H1 (cell line): ENCODE measurements around the gene SMIM24. TPM values are rescaled to one million over a fixed set of nuclear protein-coding genes. Genes with fewer than 3 reads are reported as not detected.

Experiments
- BCL11A ChIP-seq, 2 experiments: IDR thresholded peaks; one replicate each; pipeline ENCODE4 v1.6.1; 2011; ENCODE audit warnings: low read depth in 2 of 2, low read length in 2 of 2, mild to moderate bottlenecking in 2 of 2
- CBX5 ChIP-seq: fragments of 300-800, 300-1000 bp; sonication (generic); IDR thresholded peaks from 2 replicates; pipeline ENCODE4 v1.7.1; 2016; ENCODE audit warnings: antibody characterized with exemption, low read length, low read depth
- CEBPB ChIP-seq: IDR thresholded peaks from 2 replicates; pipeline ENCODE4 v1.6.1; 2012; ENCODE audit warnings: low read depth, low read length
- EP300 ChIP-seq, 2 experiments: IDR thresholded peaks; 1 replicate in 1 of 2; 2 replicates in 1 of 2; pipeline ENCODE4 v1.6.1; 2011 to 2012; ENCODE audit warnings: low read depth in 2 of 2, low read length in 2 of 2, mild to moderate bottlenecking in 2 of 2, borderline replicate concordance in 1 of 2, inconsistent platforms in 1 of 2, moderate library complexity in 1 of 2
- EZH2 ChIP-seq: fragments of 200-600 bp; sonication (generic); IDR thresholded peaks from 2 replicates; pipeline ENCODE4 v1.7.1; 2012; ENCODE audit warnings: low read depth, mild to moderate bottlenecking, moderate library complexity, low read length, inconsistent platforms; ENCODE audit not compliant: severe bottlenecking
- FOSL1 ChIP-seq: IDR thresholded peaks from 2 replicates; pipeline ENCODE4 v1.6.1; 2011; ENCODE audit warnings: mild to moderate bottlenecking, low read depth, low read length, moderate library complexity; ENCODE audit not compliant: insufficient read depth
- GTF2F1 ChIP-seq: IDR thresholded peaks from 2 replicates; pipeline ENCODE4 v1.6.1; 2012; ENCODE audit warnings: low read depth, low read length, improper control_type of control experiment, borderline replicate concordance
- NANOG ChIP-seq: IDR thresholded peaks from 2 replicates; pipeline ENCODE4 v1.6.1; 2011; ENCODE audit warnings: low read length, low read depth, mild to moderate bottlenecking, inconsistent platforms; ENCODE audit not compliant: insufficient read depth, poor library complexity, severe bottlenecking
- NRF1 ChIP-seq: IDR thresholded peaks from 2 replicates; pipeline ENCODE4 v1.6.1; 2011; ENCODE audit warnings: mild to moderate bottlenecking, low read depth, low read length, improper control_type of control experiment
- RAD21 ChIP-seq, 2 experiments: IDR thresholded peaks in 1 of 2; conservative IDR thresholded peaks in 1 of 2; 2 replicates each; pipeline ENCODE4 v1.6.1; 2011; ENCODE audit warnings: low read depth in 2 of 2, low read length in 2 of 2, improper control_type of control experiment in 1 of 2, inconsistent platforms in 1 of 2, mild to moderate bottlenecking in 1 of 2, moderate library complexity in 1 of 2
- SIN3A ChIP-seq, 2 experiments: IDR thresholded peaks in 1 of 2; conservative IDR thresholded peaks in 1 of 2; 2 replicates each; pipeline ENCODE4 v1.6.1; 2011 to 2012; ENCODE audit warnings: low read length in 2 of 2, improper control_type of control experiment in 1 of 2, low read depth in 1 of 2, mild to moderate bottlenecking in 1 of 2
- SP1 ChIP-seq: IDR thresholded peaks from 2 replicates; pipeline ENCODE4 v1.6.1; 2011; ENCODE audit warnings: low read depth, low read length
- SP4 ChIP-seq: IDR thresholded peaks from 2 replicates; pipeline ENCODE4 v1.6.1; 2012; ENCODE audit warnings: low read length, inconsistent platforms
- SUZ12 ChIP-seq: fragments of 200-600 bp; sonication (generic); IDR thresholded peaks from 2 replicates; pipeline ENCODE4 v1.6.1; 2012; ENCODE audit warnings: mild to moderate bottlenecking, inconsistent platforms, low read length, moderate library complexity, mixed read lengths
- TBP ChIP-seq: IDR thresholded peaks from 2 replicates; pipeline ENCODE4 v1.6.1; 2011; ENCODE audit warnings: low read depth, low read length, improper control_type of control experiment
- YY1 ChIP-seq: IDR thresholded peaks from 2 replicates; pipeline ENCODE4 v1.6.1; 2011; ENCODE audit warnings: low read depth, mild to moderate bottlenecking, low read length
- ZNF274 ChIP-seq: IDR thresholded peaks from 2 replicates; pipeline ENCODE4 v1.7.0; 2012; ENCODE audit warnings: low read length, borderline replicate concordance; ENCODE audit errors: extremely low read depth
- polyA plus RNA-seq, 7 experiments: library from polyadenylated mRNA; depleted of rRNA in 3 of 7; stranded (reverse) in 5 of 7; unstranded in 2 of 7; fragments of >200 nt in 5 of 7; fragments of 200-250 nt in 2 of 7; gene quantifications; 1 replicate in 5 of 7; 2 replicates in 1 of 7; 4 replicates in 1 of 7; pipeline versions ENCODE4 v1.2.1 to v1.2.3, GENCODE V29; 2011 to 2013; ENCODE audit warnings: missing spikeins in 2 of 7, mixed read lengths in 2 of 7
- total RNA-seq: library from RNA; stranded (reverse); fragmentation: NEBNext Ultra II Directional; extraction: Animal tissue kit (Norgen Biotek cat#: 25700); gene quantifications from 2 replicates; pipeline ENCODE4 v1.2.1, GENCODE V29; 2021
- TF ChIP-seq, protein P1 (sequence below): IDR thresholded peaks from 2 replicates; pipeline ENCODE4 v1.6.1; 2012; ENCODE audit warnings: inconsistent platforms

SMIM24 gene
- total and polyA plus RNA-seq, 2 of the 8 experiments (the other 6 are each of a cell fraction or from before 2014, with no cell fraction given), result 3.8 to 4.5 TPM

DNA sequence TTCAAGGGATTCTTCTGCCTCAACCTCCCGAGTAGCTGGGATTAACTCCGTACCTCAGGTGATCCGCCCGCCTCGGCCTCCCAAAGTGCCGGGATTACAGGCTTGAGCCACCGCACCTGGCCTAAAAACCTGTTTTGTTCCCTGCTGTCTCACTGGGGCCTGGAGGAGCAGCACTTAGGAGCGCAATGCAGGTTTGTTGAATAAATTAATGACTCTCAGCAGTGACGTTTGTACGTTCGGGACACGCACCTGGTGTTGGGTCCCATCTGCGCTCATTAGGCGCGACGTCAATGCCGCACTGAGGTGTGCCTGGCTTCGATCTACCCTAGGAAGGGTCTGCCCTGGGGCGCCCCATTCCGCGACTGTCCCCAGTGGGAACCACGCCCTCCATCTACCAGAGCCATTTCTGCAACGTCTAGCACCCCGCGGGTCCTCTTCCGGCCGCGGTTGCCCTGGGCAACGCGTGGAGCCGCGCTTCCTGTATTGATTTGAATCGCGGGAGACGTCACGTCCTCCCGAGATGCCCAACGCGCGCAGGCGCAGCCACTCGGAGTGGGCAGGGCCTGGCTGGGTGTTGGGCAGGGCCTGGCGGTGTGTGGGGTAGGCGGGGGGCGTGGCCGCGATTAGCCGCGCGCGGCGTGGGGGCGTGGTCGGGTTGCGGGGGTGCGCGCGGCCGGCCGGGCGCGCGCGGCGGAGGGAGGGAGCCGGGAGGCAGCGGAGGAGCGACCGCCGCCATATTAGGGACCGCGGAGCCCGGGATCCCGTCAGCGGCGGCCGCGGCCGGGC is 25.5 kb upstream of the SMIM24 start, which contains the start of gene FZR1 (continued):
- TF ChIP-seq BCL11A (IDR thresholded peaks at IDR 0.05; ENCODE audit: low read depth in 2 of 2, low read length in 2 of 2) (no peak), EZH2 (no peak), EP300 (IDR thresholded peaks at IDR 0.05; ENCODE audit: borderline replicate concordance in 1 of 2, low read depth in 2 of 2, low read length in 2 of 2) (peak in 1 of 2 experiments; percentile 16; a peak in 1 of 3 replicates), ZNF274 (no peak), NANOG (no peak), CBX5 (no peak), RAD21 (IDR thresholded peaks at IDR 0.05 in 1 of 2, conservative IDR thresholded peaks at IDR 0.05 in 1 of 2; ENCODE audit: low read depth in 2 of 2, low read length in 2 of 2) (no peak), FOSL1 (0 out of 2 replicates have a peak, but pooled peaks have one; percentile 28), NRF1 (peak; percentile 84), SIN3A (conservative IDR thresholded peaks at IDR 0.05 in 1 of 2, IDR thresholded peaks at IDR 0.05 in 1 of 2; ENCODE audit: low read depth in 1 of 2, low read length in 2 of 2) (peak; percentile 83 to 92; a peak in 3 of 4 replicates), TBP (peak; percentile 49), SP1 (peak; percentile 41; the same call in 1 of the 2 replicates), SP4 (no peak), SUZ12 (peak; percentile 61; the same call in 1 of the 2 replicates), YY1 (peak; percentile 91; the same call in 1 of the 2 replicates), GTF2F1 (no peak), CEBPB (no peak)
- TF ChIP-seq, protein P1, sequence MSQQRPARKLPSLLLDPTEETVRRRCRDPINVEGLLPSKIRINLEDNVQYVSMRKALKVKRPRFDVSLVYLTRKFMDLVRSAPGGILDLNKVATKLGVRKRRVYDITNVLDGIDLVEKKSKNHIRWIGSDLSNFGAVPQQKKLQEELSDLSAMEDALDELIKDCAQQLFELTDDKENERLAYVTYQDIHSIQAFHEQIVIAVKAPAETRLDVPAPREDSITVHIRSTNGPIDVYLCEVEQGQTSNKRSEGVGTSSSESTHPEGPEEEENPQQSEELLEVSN, result peak; percentile 61; the same call in 1 of the 2 replicates
